Erythroblast (primary cell): Measurements from ENCODE around the gene GATC.

Source experiments
- GATA1 ChIP-seq: IDR thresholded peaks from 2 replicates; pipeline ENCODE4 v1.6.1; 2011; ENCODE audit warnings: low read depth, mild to moderate bottlenecking, control low read depth, low read length, moderate library complexity
- POLR2A ChIP-seq: IDR thresholded peaks from 2 replicates; pipeline ENCODE4 v1.6.1; 2011; ENCODE audit warnings: mild to moderate bottlenecking, low read length

DNA sequence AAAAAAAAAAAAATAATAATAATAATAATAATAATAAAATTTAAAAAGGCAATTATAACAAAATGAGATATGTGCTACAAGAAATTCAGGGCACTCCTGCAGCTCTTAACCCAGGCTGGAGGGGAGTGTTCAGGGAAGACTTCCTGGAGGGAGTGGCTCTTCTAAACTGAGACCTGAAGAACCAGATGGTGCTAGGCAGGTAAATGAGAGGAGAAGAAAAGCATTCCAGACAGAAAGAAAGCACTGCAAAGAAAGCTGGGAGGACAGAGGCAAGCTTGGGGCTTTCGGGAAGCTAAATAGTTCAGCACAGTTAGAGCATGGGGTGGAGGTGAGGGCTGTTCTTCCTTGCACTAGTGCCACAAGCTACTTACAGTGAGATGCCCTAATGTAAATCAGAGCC is 33.2 kb downstream of the GATC start:
- TF ChIP-seq POLR2A: no peak
- no peak for TF ChIP-seq GATA1
